Uterus (tissue), 4 donors: ENCODE results near the gene KIAA0232. TPM values are rescaled to one million over a fixed set of nuclear protein-coding genes. Genes with fewer than 3 reads are reported as not detected.

Experiments used
- DNase-seq, 2 donors: peaks; one replicate each; pipeline ENCODE4 v3.0.0-alpha.2; 2019 to 2020
- H3K27ac ChIP-seq, 2 donors: fragments of 200-600 bp; sonication (generic); 1 replicate in 1 of 2; 2 replicates in 1 of 2; pipeline ENCODE4 v1.5.1; 2016 to 2018
- H3K27me3 ChIP-seq, 2 donors: fragments of 200-600 bp; sonication (generic); one replicate each; pipeline ENCODE4 v1.5.1; 2018 to 2019; ENCODE audit warnings: control low read depth in 1 of 2
- H3K36me3 ChIP-seq, 2 donors: fragments of 200-600 bp; sonication (generic); one replicate each; pipeline ENCODE4 v1.5.1; 2019; ENCODE audit warnings: control low read depth in 1 of 2
- H3K4me1 ChIP-seq, 2 donors: fragments of 200-600 bp; sonication (generic); one replicate each; pipeline ENCODE4 v1.5.1; 2018 to 2019; ENCODE audit warnings: control low read depth in 1 of 2
- H3K4me3 ChIP-seq, 2 donors: fragments of 200-600 bp; sonication (generic); 1 replicate in 1 of 2; 2 replicates in 1 of 2; pipeline ENCODE4 v1.5.1; 2018 to 2019; ENCODE audit warnings: mild to moderate bottlenecking in 1 of 2
- H3K9me3 ChIP-seq, 2 donors: fragments of 200-600 bp; sonication (generic); one replicate each; pipeline ENCODE4 v1.5.1; 2019; ENCODE audit warnings: control low read depth in 1 of 2
- CTCF ChIP-seq, 4 experiments: fragments of 200-600 bp in 2 of 4; fragments of 450-650 bp in 2 of 4; sonication (generic) in 2 of 4; IDR thresholded peaks; one replicate each; pipeline ENCODE4 v1.5.1; 2016 to 2019; ENCODE audit warnings: antibody characterized with exemption in 4 of 4, mild to moderate bottlenecking in 2 of 4, moderate library complexity in 1 of 4
- POLR2A ChIP-seq, 2 donors: fragments of 450-650 bp; IDR thresholded peaks; one replicate each; pipeline ENCODE4 v1.6.1; 2016; ENCODE audit warnings: antibody characterized with exemption in 2 of 2, mild to moderate bottlenecking in 1 of 2, moderate library complexity in 1 of 2
- intact Hi-C: fragments of 100-400 bp; cut with DNase I; formaldehyde crosslinking; loops from one replicate; pipeline ENCODE4 v1.15.1; 2023; ENCODE audit warnings: low total_unique reads
- total RNA-seq, 4 donors: library from RNA; depleted of rRNA in 3 of 4; stranded (reverse); fragments of >200 nt in 3 of 4; gene quantifications; one replicate each; pipeline versions ENCODE4 v1.1.0 to v1.2.4, GENCODE V29; 2014 to 2023
- donor health status: DM: yes; HTN: yes; CAD: no.

Gene KIAA0232
- total RNA-seq, 4 donors from 2014 or later: 13.8 to 78.8 (median 43.4) TPM

GRCh38 chr4:6778435-6778834 is 4.1 kb upstream of the KIAA0232 start:
- H3K4me3 ChIP-seq: no peak overlapping the region
- H3K27ac ChIP-seq: no peak overlapping the region
- no peaks in the 10 kb centered on the region for H3K9me3 ChIP-seq
- no peaks in the 10 kb centered on the region for H3K36me3 ChIP-seq
- TF ChIP-seq POLR2A (IDR thresholded peaks at IDR 0.05): no peak
- no peak for TF ChIP-seq CTCF (IDR thresholded peaks at IDR 0.05)
- intact Hi-C loops: no loop called here
- no peak for DNase-seq
- no peaks in the 10 kb centered on the region for H3K27me3 ChIP-seq
- no peaks in the 10 kb centered on the region for H3K4me1 ChIP-seq

GRCh38 chr4:6779667-6780565 is 2.6 kb upstream of the KIAA0232 start:
- no peaks in the 10 kb centered on the region for H3K27me3 ChIP-seq
- no peak overlapping the region for H3K27ac ChIP-seq
- intact Hi-C loops: no loop called here
- H3K4me3 ChIP-seq: no peak overlapping the region
- DNase-seq: peak in 1 of 2 donors; percentile 2
- no peaks in the 10 kb centered on the region for H3K36me3 ChIP-seq
- H3K4me1 ChIP-seq: peaks cover 6 to 8% of the 10 kb centered on the region in 2 donors
- TF ChIP-seq POLR2A (IDR thresholded peaks at IDR 0.05) (no peak), CTCF (IDR thresholded peaks at IDR 0.05) (no peak)
- no peaks in the 10 kb centered on the region for H3K9me3 ChIP-seq

- H3K36me3 ChIP-seq: no peaks in the 10 kb centered on the region
- no peak overlapping the region for H3K4me3 ChIP-seq
- H3K27ac ChIP-seq: peak overlapping the region in 1 of 2 donors; percentile 99
- H3K4me1 ChIP-seq: peaks cover 8 to 12% of the 10 kb centered on the region in 2 donors
- DNase-seq: peak in 1 of 2 donors; percentile 16
- TF ChIP-seq POLR2A (IDR thresholded peaks at IDR 0.05) (no peak), CTCF (IDR thresholded peaks at IDR 0.05) (no peak)
- intact Hi-C loops: no loop called here
- no peaks in the 10 kb centered on the region for H3K27me3 ChIP-seq
- H3K9me3 ChIP-seq: no peaks in the 10 kb centered on the region
These were observed 1.4 kb upstream of the KIAA0232 start for GRCh38 chr4:6781113-6781512.

GRCh38 chr4:6781561-6781960 is 966 bp upstream of the KIAA0232 start:
- TF ChIP-seq POLR2A (IDR thresholded peaks at IDR 0.05) (no peak), CTCF (IDR thresholded peaks at IDR 0.05) (no peak)
- H3K36me3 ChIP-seq: no peaks in the 10 kb centered on the region
- peak overlapping the region in 1 of 2 donors; percentile 85 for H3K4me3 ChIP-seq
- intact Hi-C loops: no loop called here
- no peaks in the 10 kb centered on the region for H3K27me3 ChIP-seq
- peak in 1 of 2 donors; percentile 8 for DNase-seq
- H3K4me1 ChIP-seq: peaks cover 8 to 12% of the 10 kb centered on the region in 2 donors
- peak overlapping the region; percentile 98 to 99 for H3K27ac ChIP-seq
- H3K9me3 ChIP-seq: no peaks in the 10 kb centered on the region

- H3K4me1 ChIP-seq: peaks cover 12 to 14% of the 10 kb centered on the region in 2 donors
- no peaks in the 10 kb centered on the region for H3K36me3 ChIP-seq
- peak overlapping the region; percentile 78 to 85 for H3K4me3 ChIP-seq
- intact Hi-C loops: no loop called here
- peak overlapping the region; percentile 98 to 99 for H3K27ac ChIP-seq
- DNase-seq: no peak
- TF ChIP-seq CTCF (IDR thresholded peaks at IDR 0.05) (peak in 1 of 4 experiments; percentile 1), POLR2A (IDR thresholded peaks at IDR 0.05) (no peak)
- no peaks in the 10 kb centered on the region for H3K9me3 ChIP-seq
- no peaks in the 10 kb centered on the region for H3K27me3 ChIP-seq
These were observed 251 bp downstream of the KIAA0232 start for GRCh38 chr4:6782846-6783110.
